H9 (cell line): ENCODE measurements around the gene RNF26. TPM values are rescaled to one million over a fixed set of nuclear protein-coding genes. Genes with fewer than 3 reads are reported as not detected.

ENCODE experiments used
- DNase-seq: peaks from one replicate; pipeline ENCODE4 v3.0.0-alpha.2; 2017
- H2AFZ ChIP-seq: one replicate; pipeline ENCODE4 v1.6.1; 2013; ENCODE audit warnings: mild to moderate bottlenecking, low read length, control low read depth, moderate library complexity
- H2AK5ac ChIP-seq: 2 replicates; pipeline ENCODE4 v1.6.1; 2013; ENCODE audit warnings: low read length, control low read depth, mixed read lengths; ENCODE audit not compliant: insufficient read length
- H2BK120ac ChIP-seq: one replicate; pipeline ENCODE4 v1.6.1; 2013; ENCODE audit warnings: low read depth, mild to moderate bottlenecking, low read length, control low read depth, inconsistent platforms; ENCODE audit not compliant: poor library complexity, severe bottlenecking
- H2BK12ac ChIP-seq: 2 replicates; pipeline ENCODE4 v1.6.1; 2013; ENCODE audit warnings: low read length, control low read depth, mixed read lengths, low read depth; ENCODE audit not compliant: insufficient read length
- H2BK15ac ChIP-seq: 2 replicates; pipeline ENCODE4 v1.6.1; 2013; ENCODE audit warnings: low read depth, low read length, control low read depth
- H2BK20ac ChIP-seq: one replicate; pipeline ENCODE4 v1.6.1; 2013; ENCODE audit warnings: low read depth, mild to moderate bottlenecking, low read length, control low read depth, inconsistent platforms; ENCODE audit not compliant: poor library complexity, severe bottlenecking
- H2BK5ac ChIP-seq: 2 replicates; pipeline ENCODE4 v1.6.1; 2013; ENCODE audit warnings: low read length, control low read depth, mixed read lengths; ENCODE audit not compliant: insufficient read length
- H3K14ac ChIP-seq: 2 replicates; pipeline ENCODE4 v1.6.1; 2013; ENCODE audit warnings: low read length, control low read depth; ENCODE audit not compliant: insufficient read depth
- H3K18ac ChIP-seq: 2 replicates; pipeline ENCODE4 v1.6.1; 2013; ENCODE audit warnings: low read depth, mild to moderate bottlenecking, mixed read lengths, low read length, control low read depth; ENCODE audit not compliant: insufficient read length
- H3K23ac ChIP-seq: 2 replicates; pipeline ENCODE4 v1.6.1; 2013; ENCODE audit warnings: low read length, control low read depth, mixed read lengths, low read depth; ENCODE audit not compliant: insufficient read length
- H3K23me2 ChIP-seq: 2 replicates; pipeline ENCODE4 v1.6.1; 2013; ENCODE audit warnings: low read depth, mild to moderate bottlenecking, mixed read lengths, low read length, control low read depth; ENCODE audit not compliant: insufficient read length, poor library complexity, severe bottlenecking
- H3K27ac ChIP-seq: 2 replicates; pipeline ENCODE4 v1.5.1; 2013; ENCODE audit warnings: low read length, control low read depth, mixed read lengths, low read depth; ENCODE audit not compliant: insufficient read length
- H3K27me3 ChIP-seq: 2 replicates; pipeline ENCODE4 v1.6.1; 2013; ENCODE audit warnings: low read length, control low read depth, inconsistent platforms; ENCODE audit not compliant: insufficient read depth
- H3K4ac ChIP-seq: 2 replicates; pipeline ENCODE4 v1.6.1; 2013; ENCODE audit warnings: low read depth, mild to moderate bottlenecking, control low read depth, inconsistent platforms, low read length, moderate library complexity
- H3K4me1 ChIP-seq: 2 replicates; pipeline ENCODE4 v1.6.1; 2013; ENCODE audit warnings: low read length, control low read depth, inconsistent platforms; ENCODE audit not compliant: insufficient read depth
- H3K4me2 ChIP-seq: 2 replicates; pipeline ENCODE4 v1.6.1; 2013; ENCODE audit warnings: low read length, control low read depth, mixed read lengths; ENCODE audit not compliant: insufficient read length, insufficient read depth
- H3K56ac ChIP-seq: 2 replicates; pipeline ENCODE4 v1.6.1; 2013; ENCODE audit warnings: low read depth, mild to moderate bottlenecking, mixed read lengths, low read length, control low read depth; ENCODE audit not compliant: insufficient read length
- H3K79me1 ChIP-seq: 2 replicates; pipeline ENCODE4 v1.6.1; 2013; ENCODE audit warnings: low read depth, mild to moderate bottlenecking, moderate library complexity, low read length, control low read depth, inconsistent platforms; ENCODE audit not compliant: insufficient read depth, poor library complexity, severe bottlenecking
- H3K79me2 ChIP-seq: 2 replicates; pipeline ENCODE4 v1.6.1; 2013; ENCODE audit warnings: low read length, control low read depth, inconsistent platforms; ENCODE audit not compliant: insufficient read depth
- H3K9ac ChIP-seq: 2 replicates; pipeline ENCODE4 v1.6.1; 2013; ENCODE audit warnings: low read length, control low read depth, mixed read lengths; ENCODE audit not compliant: insufficient read length; ENCODE audit errors: extremely low read depth
- H3K9me3 ChIP-seq: one replicate; pipeline ENCODE4 v1.6.1; 2013; ENCODE audit warnings: low read depth, low read length, inconsistent platforms; ENCODE audit not compliant: control insufficient read depth
- H3T11ph ChIP-seq: one replicate; pipeline ENCODE4 v1.6.1; 2013; ENCODE audit warnings: mild to moderate bottlenecking, low read length, control low read depth, inconsistent platforms
- H4K20me1 ChIP-seq: one replicate; pipeline ENCODE4 v1.6.1; 2013; ENCODE audit not compliant: control insufficient read depth, insufficient read length, insufficient read depth
- H4K5ac ChIP-seq: 2 replicates; pipeline ENCODE4 v1.6.1; 2013; ENCODE audit warnings: low read depth, mild to moderate bottlenecking, mixed read lengths, low read length, control low read depth; ENCODE audit not compliant: insufficient read length
- H4K8ac ChIP-seq: replicated peaks from 2 replicates; pipeline ENCODE4 v1.6.1; 2013; ENCODE audit warnings: low read length, control low read depth, mixed read lengths, low read depth; ENCODE audit not compliant: insufficient read length
- H4K91ac ChIP-seq: 2 replicates; pipeline ENCODE4 v1.6.1; 2013; ENCODE audit warnings: low read depth, mild to moderate bottlenecking, moderate library complexity, mixed read lengths, low read length, control low read depth; ENCODE audit not compliant: insufficient read length
- H3K27ac Mint-ChIP-seq, 3 experiments: 2 replicates in 2 of 3; 3 replicates in 1 of 3; pipeline ENCODE4 v1.8.0; 2020 to 2021; ENCODE audit warnings: mixed read lengths in 3 of 3, mild to moderate bottlenecking in 1 of 3, moderate library complexity in 1 of 3
- H3K27me3 Mint-ChIP-seq: 2 replicates; pipeline ENCODE4 v1.8.0; 2021; ENCODE audit warnings: low read depth, mild to moderate bottlenecking, moderate library complexity, mixed read lengths
- H3K36me3 Mint-ChIP-seq, 3 experiments: 2 replicates in 2 of 3; 3 replicates in 1 of 3; pipeline ENCODE4 v1.8.0; 2020 to 2021; ENCODE audit warnings: low read depth in 3 of 3, mixed read lengths in 3 of 3; ENCODE audit not compliant: insufficient read depth in 1 of 3
- H3K4me1 Mint-ChIP-seq, 2 experiments: 2 replicates each; pipeline ENCODE4 v1.8.0; 2020; ENCODE audit warnings: mixed read lengths in 2 of 2
- H3K4me3 Mint-ChIP-seq, 2 experiments: 2 replicates in 1 of 2; 3 replicates in 1 of 2; pipeline ENCODE4 v1.8.0; 2020 to 2021; ENCODE audit warnings: mild to moderate bottlenecking in 2 of 2, mixed read lengths in 2 of 2, moderate library complexity in 1 of 2
- H3K9me3 Mint-ChIP-seq, 2 experiments: 2 replicates in 1 of 2; 3 replicates in 1 of 2; pipeline ENCODE4 v1.8.0; 2020; ENCODE audit warnings: mild to moderate bottlenecking in 2 of 2, mixed read lengths in 2 of 2, moderate library complexity in 1 of 2
- CTCF ChIP-seq: fragments of 200-600 bp; sonication (generic); conservative IDR thresholded peaks from 3 replicates; pipeline ENCODE4 v1.8.0; 2021; ENCODE audit warnings: antibody characterized with exemption, mild to moderate bottlenecking
- WGBS: extraction: QIAGEN DNeasy Blood & Tissue Kit; methylation state at CpG from one replicate; pipeline ENCODE4 v1.1.7; 2013; ENCODE audit warnings: missing lambda C conversion rate, low lambda C conversion rate, mixed read lengths; ENCODE audit not compliant: insufficient read length; ENCODE audit errors: extremely low coverage; 5-methylcytosine and 5-hydroxymethylcytosine counted together
- total RNA-seq: library from RNA; stranded (reverse); gene quantifications from 2 replicates; pipeline ENCODE4 v1.2.1, GENCODE V29; 2021

The RNF26 gene
- total RNA-seq, 1 experiment from 2014 or later = 57.6 TPM

GRCh38 chr11:119316016-119316728, 18.2 kb upstream of the RNF26 start:
- DNase-seq = no peak
- no peak overlapping the region for H2BK15ac ChIP-seq
- WGBS = no CpG with 5 or more reads among the region's 46 CpGs
- TF ChIP-seq CTCF = no peak
- Mint-ChIP-seq H3K4me1 (peaks cover 38 to 45% of the 10 kb centered on the region in 2 experiments), H3K9me3 (no peaks in the 10 kb centered on the region), H3K4me3 (peak overlapping the region; percentile 66 to 77), H3K27ac (no peak overlapping the region), H3K36me3 (peaks cover 0 to 19% (median 6%) of the 10 kb centered on the region in 3 experiments; a peak in 4 of 7 replicates), H3K27me3 (peaks cover 38% of the 10 kb centered on the region)
- H2AFZ ChIP-seq = no peak overlapping the region
- no peak overlapping the region for H2BK20ac ChIP-seq
- H3K27me3 ChIP-seq = peaks cover 9% of the 10 kb centered on the region; the same call in 1 of the 2 replicates
- H3K4me2 ChIP-seq = peak overlapping the region; percentile 77
- no peak overlapping the region for H2BK5ac ChIP-seq
- no peak overlapping the region for H3K18ac ChIP-seq
- H3K14ac ChIP-seq = no peak overlapping the region
- H3K4ac ChIP-seq = no peak overlapping the region
- no peak overlapping the region for H3K56ac ChIP-seq
- no peak overlapping the region for H4K91ac ChIP-seq
- no peaks in the 10 kb centered on the region for H3K9me3 ChIP-seq
- H4K20me1 ChIP-seq = no peaks in the 10 kb centered on the region
- no peak overlapping the region for H3T11ph ChIP-seq
- no peak overlapping the region for H4K5ac ChIP-seq
- no peak overlapping the region for H2BK120ac ChIP-seq
- H2BK12ac ChIP-seq = no peak overlapping the region
- H3K9ac ChIP-seq = no peak overlapping the region
- H3K23ac ChIP-seq = no peak overlapping the region
- H3K27ac ChIP-seq = no peak overlapping the region
- peaks cover 15% of the 10 kb centered on the region; the same call in 1 of the 2 replicates for H3K4me1 ChIP-seq
- H3K79me1 ChIP-seq = no peaks in the 10 kb centered on the region
- H3K23me2 ChIP-seq = peaks cover 30% of the 10 kb centered on the region
- no peak overlapping the region for H2AK5ac ChIP-seq
- no peak overlapping the region for H4K8ac ChIP-seq
- H3K79me2 ChIP-seq = no peaks in the 10 kb centered on the region
